Measurements from ENCODE around the gene RILPL1.

Gene RILPL1

DNA sequence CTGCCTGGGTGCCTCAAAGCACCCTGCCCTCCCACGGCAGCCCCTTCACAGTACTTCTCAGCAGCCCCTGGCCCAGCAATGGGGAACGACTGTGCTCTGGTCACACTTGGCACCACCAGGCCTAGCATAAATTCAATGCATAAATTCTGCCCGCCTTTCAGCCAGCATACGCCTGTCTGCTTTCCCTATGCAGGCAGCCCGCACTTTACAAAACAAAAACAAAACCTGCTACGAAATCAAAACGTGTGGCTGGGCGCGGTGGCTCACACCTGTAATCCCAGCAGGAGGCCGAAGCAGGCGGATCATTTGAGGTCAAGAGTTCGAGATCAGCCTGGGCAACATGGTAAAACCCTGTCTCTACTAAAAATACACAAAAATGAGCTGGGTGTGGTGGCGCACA is 42.0 kb downstream of the RILPL1 start:
- peaks cover 24% of the 10 kb centered on the region for H3K4me1 ChIP-seq (ENCODE audit: insufficient read depth, insufficient read length)
- H3K9ac ChIP-seq (ENCODE audit: insufficient read length, low read depth): no peak overlapping the region
- H3K4me3 ChIP-seq (ENCODE audit: insufficient read length, low read depth): no peak overlapping the region
- H3K27me3 ChIP-seq (ENCODE audit: insufficient read depth, insufficient read length): no peaks in the 10 kb centered on the region
- peaks cover 9% of the 10 kb centered on the region for H3K36me3 ChIP-seq (ENCODE audit: insufficient read depth, insufficient read length, low read length)
- TF ChIP-seq ZNF274 (IDR thresholded peaks at IDR 0.05; ENCODE audit: low read depth, low read length): no peak
- no peak for TF ChIP-seq YY1 (IDR thresholded peaks at IDR 0.05; ENCODE audit: insufficient read depth, insufficient read length)
- TF ChIP-seq SUZ12 (IDR thresholded peaks at IDR 0.05; ENCODE audit: extremely low read depth, insufficient read depth, insufficient read length): no peak
- H3K9me3 ChIP-seq (ENCODE audit: insufficient read depth, low read length): no peaks in the 10 kb centered on the region
- no peak for DNase-seq (ENCODE audit: low read depth, low spot score)

DNA sequence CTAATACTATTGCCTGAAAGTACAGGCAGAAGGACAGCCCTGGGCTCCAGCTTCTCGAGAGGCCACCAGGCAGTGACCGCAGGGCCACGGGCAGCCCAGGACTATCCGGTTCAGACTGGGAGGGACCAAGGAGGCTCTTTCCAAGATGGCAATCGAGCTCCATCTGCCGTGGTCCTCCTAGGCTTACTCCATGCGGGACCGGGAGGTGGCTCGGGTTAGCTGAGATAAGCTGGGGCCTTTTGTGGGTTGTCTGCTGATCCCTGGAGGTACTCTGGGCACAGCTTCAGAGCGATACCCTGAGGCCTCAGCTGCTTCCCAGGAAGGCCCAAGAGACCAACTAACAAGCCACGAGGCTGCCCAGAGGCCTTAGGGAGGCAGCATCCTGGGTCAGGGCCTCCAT is 42.5 kb downstream of the RILPL1 start:
- Histone ChIP-seq H3K27me3 (ENCODE audit: insufficient read depth, insufficient read length) (no peaks in the 10 kb centered on the region), H3K36me3 (ENCODE audit: insufficient read depth, insufficient read length, low read length) (peaks cover 5% of the 10 kb centered on the region), H3K9me3 (ENCODE audit: insufficient read depth, low read length) (no peaks in the 10 kb centered on the region), H3K4me3 (ENCODE audit: insufficient read length, low read depth) (no peak overlapping the region), H3K4me1 (ENCODE audit: insufficient read depth, insufficient read length) (peaks cover 24% of the 10 kb centered on the region), H3K9ac (ENCODE audit: insufficient read length, low read depth) (no peak overlapping the region)
- DNase-seq (ENCODE audit: low read depth, low spot score): no peak
- TF ChIP-seq ZNF274 (IDR thresholded peaks at IDR 0.05; ENCODE audit: low read depth, low read length): no peak
- no peak for TF ChIP-seq YY1 (IDR thresholded peaks at IDR 0.05; ENCODE audit: insufficient read depth, insufficient read length)
- no peak for TF ChIP-seq SUZ12 (IDR thresholded peaks at IDR 0.05; ENCODE audit: extremely low read depth, insufficient read depth, insufficient read length)

DNA sequence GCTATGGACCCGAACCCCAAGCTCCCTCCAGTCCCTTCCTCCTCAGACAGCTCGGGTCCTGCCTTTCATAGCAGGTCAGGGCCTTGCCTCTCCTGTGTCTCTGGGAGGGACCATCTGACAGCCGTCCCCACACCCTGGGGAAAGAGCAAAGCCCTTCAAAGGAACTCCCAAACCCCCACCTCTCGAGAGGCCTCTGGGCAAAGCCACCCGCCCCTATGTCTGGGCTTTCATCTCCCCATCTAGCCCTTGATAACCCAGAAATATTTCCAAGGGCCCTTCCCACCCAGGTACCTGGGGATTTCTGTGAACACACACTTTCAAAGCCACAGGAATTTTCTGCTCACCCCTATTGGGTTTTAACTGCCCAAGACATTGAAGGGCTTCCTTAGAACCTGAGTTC is 43.4 kb downstream of the RILPL1 start:
- H3K27me3 ChIP-seq (ENCODE audit: insufficient read depth, insufficient read length): no peaks in the 10 kb centered on the region
- H3K9ac ChIP-seq (ENCODE audit: insufficient read length, low read depth): no peak overlapping the region
- no peak overlapping the region for H3K4me3 ChIP-seq (ENCODE audit: insufficient read length, low read depth)
- no peak for DNase-seq (ENCODE audit: low read depth, low spot score)
- no peak for TF ChIP-seq ZNF274 (IDR thresholded peaks at IDR 0.05; ENCODE audit: low read depth, low read length)
- TF ChIP-seq SUZ12 (IDR thresholded peaks at IDR 0.05; ENCODE audit: extremely low read depth, insufficient read depth, insufficient read length): no peak
- no peak for TF ChIP-seq YY1 (IDR thresholded peaks at IDR 0.05; ENCODE audit: insufficient read depth, insufficient read length)
- peaks cover 26% of the 10 kb centered on the region for H3K4me1 ChIP-seq (ENCODE audit: insufficient read depth, insufficient read length)
- no peaks in the 10 kb centered on the region for H3K9me3 ChIP-seq (ENCODE audit: insufficient read depth, low read length)
- H3K36me3 ChIP-seq (ENCODE audit: insufficient read depth, insufficient read length, low read length): peaks cover 12% of the 10 kb centered on the region

DNA sequence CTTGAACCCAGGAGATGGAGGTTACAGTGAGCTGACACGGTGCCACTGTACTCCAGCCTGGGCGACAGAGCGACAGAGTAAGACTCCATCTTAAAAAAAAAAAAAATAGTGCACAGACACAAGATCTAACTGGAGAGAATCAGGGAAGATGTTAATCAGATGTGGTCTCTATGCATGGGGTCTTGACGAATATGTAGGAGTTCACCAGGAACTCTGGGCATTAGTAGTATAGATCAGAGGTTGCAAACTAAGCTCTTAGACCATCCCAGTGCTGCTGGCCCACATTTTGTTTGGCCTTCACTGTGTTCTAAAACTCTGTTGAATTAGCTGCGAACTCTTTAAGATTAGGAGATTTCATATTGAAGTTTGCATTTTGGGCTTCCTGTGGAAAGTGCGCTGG is 43.9 kb downstream of the RILPL1 start:
- Histone ChIP-seq H3K9me3 (ENCODE audit: insufficient read depth, low read length) (no peaks in the 10 kb centered on the region), H3K27me3 (ENCODE audit: insufficient read depth, insufficient read length) (no peaks in the 10 kb centered on the region), H3K4me1 (ENCODE audit: insufficient read depth, insufficient read length) (peaks cover 25% of the 10 kb centered on the region), H3K9ac (ENCODE audit: insufficient read length, low read depth) (no peak overlapping the region), H3K4me3 (ENCODE audit: insufficient read length, low read depth) (no peak overlapping the region), H3K36me3 (ENCODE audit: insufficient read depth, insufficient read length, low read length) (peaks cover 17% of the 10 kb centered on the region)
- no peak for TF ChIP-seq SUZ12 (IDR thresholded peaks at IDR 0.05; ENCODE audit: extremely low read depth, insufficient read depth, insufficient read length)
- TF ChIP-seq ZNF274 (IDR thresholded peaks at IDR 0.05; ENCODE audit: low read depth, low read length): no peak
- no peak for TF ChIP-seq YY1 (IDR thresholded peaks at IDR 0.05; ENCODE audit: insufficient read depth, insufficient read length)
- DNase-seq (ENCODE audit: low read depth, low spot score): no peak

DNA sequence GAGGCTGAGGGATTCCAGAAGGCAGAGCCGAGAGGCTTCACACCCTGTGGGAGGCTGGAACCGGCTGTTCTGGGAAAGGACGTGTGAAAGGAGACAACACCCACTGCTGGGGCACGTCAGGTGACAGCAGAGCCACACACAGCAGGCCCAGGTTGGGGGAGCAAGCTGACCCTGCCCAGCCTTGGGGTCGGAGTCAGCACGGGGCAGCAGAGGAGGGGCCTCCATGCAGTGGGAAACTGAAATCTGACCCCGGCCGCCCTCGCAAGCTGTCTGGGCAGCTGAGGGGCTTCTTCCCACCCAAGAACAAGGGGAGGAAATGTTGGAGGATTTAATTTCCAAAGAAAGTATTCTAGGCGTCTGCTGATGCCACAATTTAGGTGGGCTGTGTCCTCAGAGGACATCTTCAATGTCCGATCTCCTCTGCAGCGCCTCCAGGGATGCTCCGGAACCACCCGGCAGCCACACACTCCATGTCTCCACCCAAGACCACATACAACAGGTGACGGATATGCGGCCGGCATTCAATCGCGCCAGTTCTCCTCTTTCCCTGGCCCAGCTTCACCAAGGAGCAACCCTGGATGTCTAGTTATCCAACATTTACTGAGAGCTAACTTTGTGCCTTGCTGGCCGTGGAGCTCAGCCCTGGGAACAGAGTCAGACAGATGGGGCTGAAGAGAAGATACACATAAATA is 44.8 kb downstream of the RILPL1 start:
- TF ChIP-seq ZNF274 (IDR thresholded peaks at IDR 0.05; ENCODE audit: low read depth, low read length): no peak
- DNase-seq (ENCODE audit: low read depth, low spot score): no peak
- Histone ChIP-seq H3K4me1 (ENCODE audit: insufficient read depth, insufficient read length) (peaks cover 18% of the 10 kb centered on the region), H3K36me3 (ENCODE audit: insufficient read depth, insufficient read length, low read length) (peaks cover 13% of the 10 kb centered on the region), H3K27me3 (ENCODE audit: insufficient read depth, insufficient read length) (no peaks in the 10 kb centered on the region), H3K9me3 (ENCODE audit: insufficient read depth, low read length) (no peaks in the 10 kb centered on the region), H3K4me3 (ENCODE audit: insufficient read length, low read depth) (no peak overlapping the region), H3K9ac (ENCODE audit: insufficient read length, low read depth) (no peak overlapping the region)

DNA sequence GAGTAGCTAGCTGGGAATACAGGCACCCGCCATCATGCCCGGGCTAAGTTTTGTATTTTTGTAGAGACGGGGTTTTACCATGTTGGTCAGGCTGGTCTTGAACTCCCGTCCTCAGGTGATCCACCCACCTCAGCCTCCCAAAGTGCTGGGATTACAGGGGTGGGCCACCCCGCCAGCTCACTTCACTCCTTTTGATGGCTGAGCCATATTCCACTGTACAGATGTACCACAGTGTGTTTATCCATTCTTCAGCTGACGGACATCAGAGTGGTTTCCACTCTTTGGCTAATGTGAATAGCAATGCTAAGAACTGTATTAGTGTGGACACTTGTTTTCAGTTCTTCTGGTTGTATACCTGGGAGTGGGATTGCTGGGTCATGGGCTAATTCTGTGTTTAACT is 46.1 kb downstream of the RILPL1 start:
- Histone ChIP-seq H3K9ac (ENCODE audit: insufficient read length, low read depth) (no peak overlapping the region), H3K27me3 (ENCODE audit: insufficient read depth, insufficient read length) (no peaks in the 10 kb centered on the region), H3K9me3 (ENCODE audit: insufficient read depth, low read length) (no peaks in the 10 kb centered on the region), H3K4me1 (ENCODE audit: insufficient read depth, insufficient read length) (peaks cover 16% of the 10 kb centered on the region), H3K36me3 (ENCODE audit: insufficient read depth, insufficient read length, low read length) (peaks cover 21% of the 10 kb centered on the region), H3K4me3 (ENCODE audit: insufficient read length, low read depth) (no peak overlapping the region)
- no peak for DNase-seq (ENCODE audit: low read depth, low spot score)
- TF ChIP-seq SUZ12 (IDR thresholded peaks at IDR 0.05; ENCODE audit: extremely low read depth, insufficient read depth, insufficient read length) (no peak), YY1 (IDR thresholded peaks at IDR 0.05; ENCODE audit: insufficient read depth, insufficient read length) (no peak), ZNF274 (IDR thresholded peaks at IDR 0.05; ENCODE audit: low read depth, low read length) (no peak)

DNA sequence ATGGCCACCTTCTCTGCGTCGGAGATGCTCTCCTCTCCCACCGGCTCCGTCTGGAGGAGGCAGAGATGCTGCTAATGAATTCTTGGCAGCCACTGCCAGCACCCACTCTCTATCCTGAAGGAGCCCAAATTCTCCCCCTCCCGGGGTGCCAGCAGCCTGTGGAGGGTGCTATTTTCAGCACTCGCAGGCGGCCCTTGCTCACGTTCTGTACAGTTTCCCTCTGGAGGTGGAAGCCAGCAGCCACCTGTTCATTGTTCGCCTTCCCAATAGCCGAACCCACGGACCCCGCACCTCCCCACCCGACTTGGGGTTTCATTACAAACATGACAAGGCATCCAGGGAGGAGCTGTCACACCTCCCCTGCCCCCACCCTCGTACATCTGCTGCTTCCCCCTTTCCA is 47.8 kb downstream of the RILPL1 start:
- no peak for TF ChIP-seq SUZ12 (IDR thresholded peaks at IDR 0.05; ENCODE audit: extremely low read depth, insufficient read depth, insufficient read length)
- no peak for DNase-seq (ENCODE audit: low read depth, low spot score)
- Histone ChIP-seq H3K9ac (ENCODE audit: insufficient read length, low read depth) (no peak overlapping the region), H3K9me3 (ENCODE audit: insufficient read depth, low read length) (no peaks in the 10 kb centered on the region), H3K4me3 (ENCODE audit: insufficient read length, low read depth) (no peak overlapping the region), H3K36me3 (ENCODE audit: insufficient read depth, insufficient read length, low read length) (peaks cover 31% of the 10 kb centered on the region), H3K4me1 (ENCODE audit: insufficient read depth, insufficient read length) (peaks cover 10% of the 10 kb centered on the region), H3K27me3 (ENCODE audit: insufficient read depth, insufficient read length) (no peaks in the 10 kb centered on the region)
